ENCODE data around the gene IGLON5. TPM values are rescaled to one million over a fixed set of nuclear protein-coding genes. Genes with fewer than 3 reads are reported as not detected.

IGLON5 gene
- total RNA-seq: under 1 TPM in 1 of 4 donors, not detected in 3; 0.17 TPM

GRCh38 chr19:51311351-51312257, at the start of gene IGLON5:
TSS of gene IGLON5 (plus strand) at chr19:51311644. CDS start at chr19:51311848, 204 bp downstream.
- H3K27ac ChIP-seq (replicated peaks in 1 of 4): no peak within 1 kb of the TSS
- 10% methylated on average over 13 of the region's 76 CpGs for WGBS
- peaks cover 0 to 3% (median 1%) of the 10 kb centered on the region in 4 donors for H3K4me1 ChIP-seq
- H3K4me3 ChIP-seq: no peak within 1 kb of the TSS
- peaks cover 0 to 20% (median 13%) of the 10 kb centered on the region in 4 donors for H3K9me3 ChIP-seq
- peaks cover 0 to 86% (median 16%) of the 10 kb centered on the region in 4 donors for H3K27me3 ChIP-seq
- no peaks in the 10 kb centered on the region for H3K36me3 ChIP-seq
- intact Hi-C loops (cut with DNase I): no loop called here
- no peak for DNase-seq (ENCODE audit: extremely low spot score)
- TF ChIP-seq POLR2A (IDR thresholded peaks at IDR 0.05; ENCODE audit: low read depth) (no peak), EP300 (IDR thresholded peaks at IDR 0.05) (no peak), POLR2AphosphoS5 (IDR thresholded peaks at IDR 0.05) (no peak)
- TF ChIP-seq, protein P1, sequence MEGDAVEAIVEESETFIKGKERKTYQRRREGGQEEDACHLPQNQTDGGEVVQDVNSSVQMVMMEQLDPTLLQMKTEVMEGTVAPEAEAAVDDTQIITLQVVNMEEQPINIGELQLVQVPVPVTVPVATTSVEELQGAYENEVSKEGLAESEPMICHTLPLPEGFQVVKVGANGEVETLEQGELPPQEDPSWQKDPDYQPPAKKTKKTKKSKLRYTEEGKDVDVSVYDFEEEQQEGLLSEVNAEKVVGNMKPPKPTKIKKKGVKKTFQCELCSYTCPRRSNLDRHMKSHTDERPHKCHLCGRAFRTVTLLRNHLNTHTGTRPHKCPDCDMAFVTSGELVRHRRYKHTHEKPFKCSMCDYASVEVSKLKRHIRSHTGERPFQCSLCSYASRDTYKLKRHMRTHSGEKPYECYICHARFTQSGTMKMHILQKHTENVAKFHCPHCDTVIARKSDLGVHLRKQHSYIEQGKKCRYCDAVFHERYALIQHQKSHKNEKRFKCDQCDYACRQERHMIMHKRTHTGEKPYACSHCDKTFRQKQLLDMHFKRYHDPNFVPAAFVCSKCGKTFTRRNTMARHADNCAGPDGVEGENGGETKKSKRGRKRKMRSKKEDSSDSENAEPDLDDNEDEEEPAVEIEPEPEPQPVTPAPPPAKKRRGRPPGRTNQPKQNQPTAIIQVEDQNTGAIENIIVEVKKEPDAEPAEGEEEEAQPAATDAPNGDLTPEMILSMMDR (IDR thresholded peaks at IDR 0.05): no peak

GRCh38 chr19:51263808-51264207, 47.6 kb upstream of the IGLON5 start:
- Histone ChIP-seq H3K36me3 (no peaks in the 10 kb centered on the region), H3K27ac (replicated peaks in 1 of 4) (no peak overlapping the region), H3K9me3 (no peaks in the 10 kb centered on the region), H3K4me1 (no peaks in the 10 kb centered on the region), H3K4me3 (no peak overlapping the region), H3K27me3 (peaks cover 0 to 26% (median 0%) of the 10 kb centered on the region in 4 donors)
- DNase-seq (ENCODE audit: extremely low spot score): no peak
- TF ChIP-seq EP300 (IDR thresholded peaks at IDR 0.05) (no peak), POLR2A (IDR thresholded peaks at IDR 0.05; ENCODE audit: low read depth) (no peak), POLR2AphosphoS5 (IDR thresholded peaks at IDR 0.05) (no peak)
- TF ChIP-seq, protein P1 (IDR thresholded peaks at IDR 0.05): no peak
- whole genome bisulfite sequencing: 76% methylated on average over 4 of the region's 4 CpGs
- intact Hi-C loops (cut with DNase I): no loop called here

DNA sequence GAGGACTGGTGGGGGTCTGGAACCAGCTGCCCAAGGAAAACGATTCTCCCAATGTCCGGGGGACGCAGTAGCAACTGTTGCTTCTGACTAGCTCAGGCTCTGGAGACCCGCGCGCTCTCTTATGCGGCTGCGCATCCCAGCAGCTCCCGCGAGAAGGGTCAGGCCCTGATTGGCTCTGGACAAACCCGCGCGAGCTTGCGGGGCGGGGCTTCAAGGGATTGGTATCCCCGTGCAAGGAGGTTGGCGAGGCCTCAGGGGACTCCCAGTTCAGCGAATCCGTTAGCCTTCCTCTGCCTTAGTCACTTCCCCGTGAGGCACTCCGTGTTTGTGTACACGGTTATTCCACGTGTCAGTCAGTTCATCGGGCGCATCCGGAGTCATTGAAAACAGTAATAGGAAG, 40.4 kb upstream of the IGLON5 start:
- Histone ChIP-seq H3K27ac (replicated peaks in 1 of 4) (no peak overlapping the region), H3K27me3 (peaks cover 0 to 12% (median 2%) of the 10 kb centered on the region in 4 donors), H3K9me3 (no peaks in the 10 kb centered on the region), H3K4me1 (no peaks in the 10 kb centered on the region), H3K36me3 (no peaks in the 10 kb centered on the region), H3K4me3 (no peak overlapping the region)
- WGBS: 66% methylated on average over 11 of the region's 26 CpGs
- intact Hi-C loops (cut with DNase I): no loop called here
- no peak for DNase-seq (ENCODE audit: extremely low spot score)
- TF ChIP-seq, protein P1 (IDR thresholded peaks at IDR 0.05): no peak
- TF ChIP-seq POLR2A (IDR thresholded peaks at IDR 0.05; ENCODE audit: low read depth) (no peak), EP300 (IDR thresholded peaks at IDR 0.05) (no peak), POLR2AphosphoS5 (IDR thresholded peaks at IDR 0.05) (no peak)

DNA sequence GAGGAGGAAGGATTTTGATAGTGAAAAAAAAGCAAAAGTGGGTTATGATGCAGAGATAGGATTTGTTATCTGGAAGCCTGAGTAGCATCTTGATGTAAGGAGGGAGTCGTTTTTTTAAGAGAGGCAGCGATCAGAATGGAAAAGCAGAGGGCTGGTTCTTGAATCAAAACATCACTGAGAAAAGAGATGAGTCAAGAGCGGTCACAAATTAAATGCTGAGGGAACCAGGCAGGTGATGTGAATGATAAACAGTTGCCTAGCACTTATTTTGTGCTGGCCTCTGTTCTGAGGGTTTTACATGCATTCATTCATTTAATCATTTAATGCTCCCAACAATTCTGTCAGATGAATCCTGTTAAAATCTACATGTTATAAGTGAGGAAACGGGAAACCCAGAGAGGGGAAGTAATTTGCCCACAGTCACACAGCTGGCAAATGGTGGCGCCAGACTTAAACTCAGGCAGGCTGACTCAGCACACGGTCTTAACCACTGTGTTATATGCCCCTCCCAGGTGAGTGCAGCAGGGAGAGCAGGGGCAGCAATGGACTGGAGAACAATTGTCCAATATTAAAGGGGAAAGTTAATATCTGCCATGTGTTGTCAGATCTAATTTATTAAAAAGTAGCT, 39.1 kb upstream of the IGLON5 start:
- Histone ChIP-seq H3K27ac (replicated peaks in 1 of 4) (no peak overlapping the region), H3K27me3 (peaks cover 0 to 12% (median 2%) of the 10 kb centered on the region in 4 donors), H3K4me1 (no peaks in the 10 kb centered on the region), H3K36me3 (no peaks in the 10 kb centered on the region), H3K4me3 (no peak overlapping the region), H3K9me3 (no peaks in the 10 kb centered on the region)
- DNase-seq (ENCODE audit: extremely low spot score): no peak
- WGBS: 53% methylated on average over 6 of the region's 6 CpGs
- TF ChIP-seq EP300 (IDR thresholded peaks at IDR 0.05) (no peak), POLR2A (IDR thresholded peaks at IDR 0.05; ENCODE audit: low read depth) (no peak), POLR2AphosphoS5 (IDR thresholded peaks at IDR 0.05) (no peak)
- TF ChIP-seq, protein P1 (IDR thresholded peaks at IDR 0.05): no peak
- intact Hi-C loops (cut with DNase I): no loop called here
